ENCODE data around the gene TXNIP.

DNA sequence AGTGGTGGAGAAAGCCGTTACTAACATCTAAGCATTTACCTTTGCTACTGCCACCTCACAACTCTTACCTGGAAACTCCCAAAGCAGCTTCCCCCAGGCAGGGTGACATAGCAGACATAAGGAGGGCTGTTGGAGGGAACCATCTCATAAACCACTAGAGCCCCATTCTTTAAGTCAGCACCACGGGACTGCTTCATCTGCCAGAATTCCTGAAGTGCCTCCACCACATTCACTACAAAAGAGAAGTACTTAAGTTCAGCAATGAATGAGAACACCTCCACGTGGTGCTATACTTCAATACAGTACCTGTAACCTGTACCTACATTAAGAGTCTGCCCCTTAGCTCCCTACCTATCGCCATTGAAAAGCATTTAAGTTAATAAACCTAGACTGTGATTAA is 48.8 kb downstream of the TXNIP start:
- TF ChIP-seq, protein P1, sequence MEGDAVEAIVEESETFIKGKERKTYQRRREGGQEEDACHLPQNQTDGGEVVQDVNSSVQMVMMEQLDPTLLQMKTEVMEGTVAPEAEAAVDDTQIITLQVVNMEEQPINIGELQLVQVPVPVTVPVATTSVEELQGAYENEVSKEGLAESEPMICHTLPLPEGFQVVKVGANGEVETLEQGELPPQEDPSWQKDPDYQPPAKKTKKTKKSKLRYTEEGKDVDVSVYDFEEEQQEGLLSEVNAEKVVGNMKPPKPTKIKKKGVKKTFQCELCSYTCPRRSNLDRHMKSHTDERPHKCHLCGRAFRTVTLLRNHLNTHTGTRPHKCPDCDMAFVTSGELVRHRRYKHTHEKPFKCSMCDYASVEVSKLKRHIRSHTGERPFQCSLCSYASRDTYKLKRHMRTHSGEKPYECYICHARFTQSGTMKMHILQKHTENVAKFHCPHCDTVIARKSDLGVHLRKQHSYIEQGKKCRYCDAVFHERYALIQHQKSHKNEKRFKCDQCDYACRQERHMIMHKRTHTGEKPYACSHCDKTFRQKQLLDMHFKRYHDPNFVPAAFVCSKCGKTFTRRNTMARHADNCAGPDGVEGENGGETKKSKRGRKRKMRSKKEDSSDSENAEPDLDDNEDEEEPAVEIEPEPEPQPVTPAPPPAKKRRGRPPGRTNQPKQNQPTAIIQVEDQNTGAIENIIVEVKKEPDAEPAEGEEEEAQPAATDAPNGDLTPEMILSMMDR (optimal IDR thresholded peaks at IDR 0.05 in 1 of 3, IDR thresholded peaks at IDR 0.05 in 1 of 3, conservative IDR thresholded peaks at IDR 0.05 in 1 of 3; ENCODE audit: extremely low read depth in 1 of 3, insufficient read depth in 2 of 3, low read length in 3 of 3): no peak
- no peak for TF ChIP-seq EZH2 (IDR thresholded peaks at IDR 0.05; ENCODE audit: low read length)

All from keratinocyte (primary cell).